Liver (tissue), 9 donors: Measurements from ENCODE around the gene SIN3B. TPM values are rescaled to one million over a fixed set of nuclear protein-coding genes. Genes with fewer than 3 reads are reported as not detected.

Source experiments
- DNase-seq: peaks from one replicate; pipeline ENCODE4 v3.0.0-alpha.2; 2017; ENCODE audit warnings: low spot score
- H3K27ac ChIP-seq, 2 donors: one replicate each; pipeline ENCODE4 v1.7.0; 2013; ENCODE audit warnings: inconsistent platforms in 2 of 2, low read length in 2 of 2, control low read depth in 1 of 2, low read depth in 1 of 2, mild to moderate bottlenecking in 1 of 2
- H3K27me3 ChIP-seq, 4 donors: one replicate each; pipeline versions ENCODE4 v1.6.1 to v1.7.0; 2013; ENCODE audit warnings: low read length in 3 of 4, inconsistent platforms in 1 of 4, mild to moderate bottlenecking in 1 of 4, moderate library complexity in 1 of 4; ENCODE audit not compliant: control insufficient read depth in 4 of 4, insufficient read depth in 4 of 4
- H3K36me3 ChIP-seq, 4 donors: one replicate each; pipeline versions ENCODE4 v1.6.1 to v1.7.0; 2013; ENCODE audit warnings: low read length in 3 of 4, mild to moderate bottlenecking in 3 of 4, low read depth in 1 of 4, moderate library complexity in 1 of 4; ENCODE audit not compliant: control insufficient read depth in 4 of 4, insufficient read depth in 3 of 4
- H3K4me1 ChIP-seq, 4 donors: one replicate each; pipeline versions ENCODE4 v1.6.1 to v1.7.0; 2013; ENCODE audit warnings: low read length in 3 of 4, mild to moderate bottlenecking in 3 of 4, moderate library complexity in 1 of 4; ENCODE audit not compliant: control insufficient read depth in 4 of 4, insufficient read depth in 4 of 4
- H3K4me3 ChIP-seq, 3 donors: one replicate each; pipeline versions ENCODE4 v1.6.1 to v1.7.0; 2013; ENCODE audit warnings: low read length in 3 of 3, control low read depth in 1 of 3, low read depth in 1 of 3, mild to moderate bottlenecking in 1 of 3
- H3K9ac ChIP-seq, 2 donors: one replicate each; pipeline ENCODE4 v1.7.0; 2013; ENCODE audit warnings: low read length in 2 of 2, mild to moderate bottlenecking in 2 of 2, moderate library complexity in 2 of 2, control low read depth in 1 of 2, low read depth in 1 of 2
- H3K9me3 ChIP-seq, 4 donors: one replicate each; pipeline versions ENCODE4 v1.6.1 to v1.7.0; 2013; ENCODE audit warnings: low read length in 3 of 4; ENCODE audit not compliant: control insufficient read depth in 4 of 4
- ATF3 ChIP-seq: IDR thresholded peaks from 2 replicates; pipeline ENCODE4 v1.6.1; 2016; ENCODE audit warnings: antibody characterized with exemption
- CTCF ChIP-seq: fragments of 150-350 bp; IDR thresholded peaks from 2 replicates; pipeline ENCODE4 v1.5.1; 2017; ENCODE audit warnings: improper control_type of control experiment, low read depth, low read length; ENCODE audit not compliant: missing input control
- FOXA1 ChIP-seq: IDR thresholded peaks from 2 replicates; pipeline ENCODE4 v1.6.1; 2016; ENCODE audit warnings: antibody characterized with exemption
- FOXA2 ChIP-seq: IDR thresholded peaks from 2 replicates; pipeline ENCODE4 v1.6.1; 2016; ENCODE audit warnings: antibody characterized with exemption
- GABPA ChIP-seq, 2 donors: IDR thresholded peaks in 1 of 2; conservative IDR thresholded peaks in 1 of 2; 2 replicates each; pipeline ENCODE4 v1.6.1; 2016; ENCODE audit warnings: antibody characterized with exemption in 2 of 2, mild to moderate bottlenecking in 1 of 2, moderate library complexity in 1 of 2
- HNF4A ChIP-seq, 2 donors: conservative IDR thresholded peaks; 2 replicates each; pipeline ENCODE4 v1.6.1; 2016; ENCODE audit warnings: antibody characterized with exemption in 2 of 2, mild to moderate bottlenecking in 2 of 2
- HNF4G ChIP-seq: IDR thresholded peaks from 2 replicates; pipeline ENCODE4 v1.6.1; 2016; ENCODE audit warnings: antibody characterized with exemption
- MAX ChIP-seq: IDR thresholded peaks from 2 replicates; pipeline ENCODE4 v1.6.1; 2016; ENCODE audit warnings: antibody characterized with exemption
- NR2F2 ChIP-seq: IDR thresholded peaks from 2 replicates; pipeline ENCODE4 v1.6.1; 2016; ENCODE audit warnings: antibody characterized with exemption
- RAD21 ChIP-seq, 2 donors: IDR thresholded peaks; 2 replicates each; pipeline ENCODE4 v1.6.1; 2016; ENCODE audit warnings: antibody characterized with exemption in 2 of 2, mild to moderate bottlenecking in 2 of 2
- REST ChIP-seq: IDR thresholded peaks from 2 replicates; pipeline ENCODE4 v1.6.1; 2016; ENCODE audit warnings: antibody characterized with exemption, mild to moderate bottlenecking
- RXRA ChIP-seq, 2 donors: IDR thresholded peaks; 2 replicates each; pipeline ENCODE4 v1.6.1; 2017 to 2018; ENCODE audit warnings: antibody characterized with exemption in 2 of 2, mild to moderate bottlenecking in 1 of 2
- SP1 ChIP-seq: IDR thresholded peaks from 2 replicates; pipeline ENCODE4 v1.6.1; 2018; ENCODE audit warnings: antibody characterized with exemption, mild to moderate bottlenecking
- TAF1 ChIP-seq: conservative IDR thresholded peaks from 2 replicates; pipeline ENCODE4 v1.6.1; 2016; ENCODE audit warnings: antibody characterized with exemption, mild to moderate bottlenecking
- YY1 ChIP-seq: IDR thresholded peaks from 2 replicates; pipeline ENCODE4 v1.6.1; 2016; ENCODE audit warnings: antibody characterized with exemption, mild to moderate bottlenecking
- WGBS: extraction: QIAGEN DNeasy Blood & Tissue Kit; methylation state at CpG from one replicate; pipeline ENCODE4 v1.1.7; 2013; 5-methylcytosine and 5-hydroxymethylcytosine counted together
- polyA plus RNA-seq, 2 donors: library from polyadenylated mRNA; stranded (reverse) in 1 of 2; unstranded in 1 of 2; fragments of 200-250 nt in 1 of 2; fragments of >200 nt in 1 of 2; fragmentation: Nextera tagmentation in 1 of 2; extraction: Ambion mirVana in 1 of 2; gene quantifications; one replicate each; pipeline versions ENCODE4 v1.2.1 to v1.2.3, GENCODE V29; 2013 to 2015
- total RNA-seq, 2 donors: library from RNA; depleted of rRNA; stranded (reverse); fragments of >200 nt; gene quantifications; one replicate each; pipeline ENCODE4 v1.2.3, GENCODE V29; 2014
- donor health status: healthy.
- donor health status: healthy.
- donor health status: healthy.
- donor health status: healthy.
- donor health status: healthy.

SIN3B gene
- total and polyA plus RNA-seq, 4 donors, result 6.1 to 17.1 (median 8.6) TPM

GRCh38 chr19:16836115-16837034 lies 7.2 kb downstream of the SIN3B start:
- Histone ChIP-seq H3K4me1 (no peaks in the 10 kb centered on the region), H3K4me3 (no peak overlapping the region), H3K9ac (no peak overlapping the region), H3K27me3 (no peaks in the 10 kb centered on the region), H3K36me3 (peaks cover 9 to 40% (median 32%) of the 10 kb centered on the region in 4 donors), H3K27ac (no peak overlapping the region), H3K9me3 (no peaks in the 10 kb centered on the region)
- WGBS, result 88% methylated on average over 23 of the region's 23 CpGs
- no peak for DNase-seq
- no peak for TF ChIP-seq SP1
- TF ChIP-seq HNF4G, result no peak
- TF ChIP-seq NR2F2, result no peak
- peak in 1 of 2 donors; percentile 59 for TF ChIP-seq RAD21 (IDR thresholded peaks at IDR 0.05)

- DNase-seq, result no peak
- WGBS, result 94% methylated on average over 4 of the region's 4 CpGs
- Histone ChIP-seq H3K4me1 (no peaks in the 10 kb centered on the region), H3K9me3 (no peaks in the 10 kb centered on the region), H3K9ac (no peak overlapping the region), H3K27ac (no peak overlapping the region), H3K36me3 (peaks cover 10 to 40% (median 32%) of the 10 kb centered on the region in 4 donors), H3K27me3 (no peaks in the 10 kb centered on the region), H3K4me3 (no peak overlapping the region)
- TF ChIP-seq CTCF, result no peak
- TF ChIP-seq HNF4A (conservative IDR thresholded peaks at IDR 0.05), result no peak
- TF ChIP-seq SP1, result no peak
- TF ChIP-seq YY1, result no peak
- no peak for TF ChIP-seq RAD21 (IDR thresholded peaks at IDR 0.05)
- TF ChIP-seq TAF1, result no peak
- TF ChIP-seq GABPA (IDR thresholded peaks at IDR 0.05 in 1 of 2, conservative IDR thresholded peaks at IDR 0.05 in 1 of 2), result no peak
- no peak for TF ChIP-seq FOXA2
- TF ChIP-seq NR2F2, result no peak
- no peak for TF ChIP-seq MAX
- no peak for TF ChIP-seq HNF4G
- TF ChIP-seq ATF3, result no peak
- TF ChIP-seq RXRA (IDR thresholded peaks at IDR 0.05), result no peak
These were observed 7.8 kb downstream of the SIN3B start for GRCh38 chr19:16837035-16837362.

- no peaks in the 10 kb centered on the region for H3K9me3 ChIP-seq
- H3K27me3 ChIP-seq, result no peaks in the 10 kb centered on the region
- peaks cover 13 to 42% (median 28%) of the 10 kb centered on the region in 4 donors for H3K36me3 ChIP-seq
- TF ChIP-seq RAD21 (IDR thresholded peaks at IDR 0.05) (no peak), HNF4A (conservative IDR thresholded peaks at IDR 0.05) (no peak), REST (no peak), ATF3 (no peak), GABPA (IDR thresholded peaks at IDR 0.05 in 1 of 2, conservative IDR thresholded peaks at IDR 0.05 in 1 of 2) (no peak), FOXA1 (no peak)
- no peak overlapping the region for H3K27ac ChIP-seq
- no peaks in the 10 kb centered on the region for H3K4me1 ChIP-seq
- no peak for DNase-seq
- no peak overlapping the region for H3K9ac ChIP-seq
- H3K4me3 ChIP-seq, result no peak overlapping the region
- 97% methylated on average over 15 of the region's 15 CpGs for WGBS
These were observed 12.3 kb downstream of the SIN3B start for GRCh38 chr19:16841391-16841926.
